Fibroblast of gingiva (primary cell): ENCODE results near the gene RAB37.

Experiments used
- DNase-seq: peaks from one replicate; pipeline ENCODE4 v3.0.0-alpha.2; 2011; ENCODE audit warnings: low read depth

RAB37 gene

GRCh38 chr17:74761419-74761818 lies 24.4 kb downstream of the RAB37 start:
- DNase-seq, result no peak

DNA sequence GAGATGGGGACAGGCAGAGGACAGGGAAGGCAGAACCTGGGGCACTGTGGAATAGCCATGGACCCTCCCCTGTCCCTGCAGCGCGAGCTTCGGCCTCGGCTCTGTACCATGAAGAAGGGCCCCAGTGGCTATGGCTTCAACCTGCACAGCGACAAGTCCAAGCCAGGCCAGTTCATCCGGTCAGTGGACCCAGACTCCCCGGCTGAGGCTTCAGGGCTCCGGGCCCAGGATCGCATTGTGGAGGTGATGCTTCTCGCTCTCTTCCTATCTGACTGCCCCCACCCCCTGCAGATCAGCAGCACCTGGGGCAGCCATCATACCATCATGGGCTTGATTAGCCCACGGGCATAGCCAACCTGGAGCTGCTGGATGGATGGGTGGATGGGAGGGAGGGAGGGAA lies 24.9 kb downstream of the RAB37 start:
- no peak for DNase-seq

GRCh38 chr17:74763565-74764387 lies 26.7 kb downstream of the RAB37 start:
- no peak for DNase-seq

- no peak for DNase-seq
Measured at GRCh38 chr17:74764751-74765286, 27.8 kb downstream of the RAB37 start.

DNA sequence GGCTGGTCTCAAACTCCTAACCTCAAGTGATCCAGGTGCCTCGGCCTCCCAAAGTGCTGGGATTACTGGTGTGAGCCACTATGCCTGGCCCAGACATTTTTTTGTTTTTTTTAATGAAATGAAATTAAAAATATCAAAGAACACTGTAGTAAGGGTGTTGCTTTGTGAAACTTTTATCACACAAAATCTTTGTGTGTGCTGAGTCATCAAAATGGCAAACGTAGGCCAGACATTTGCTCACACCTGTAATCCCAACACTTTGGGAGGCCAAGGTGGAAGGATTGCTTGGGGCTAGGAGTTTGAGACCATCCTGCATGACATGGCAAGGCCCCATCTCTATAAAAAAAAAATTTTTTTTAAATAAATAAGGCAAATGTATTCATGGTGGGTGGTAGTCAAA lies 29.4 kb downstream of the RAB37 start:
- no peak for DNase-seq

- DNase-seq, result no peak
Measured at GRCh38 chr17:74767111-74767516, 30.1 kb downstream of the RAB37 start.

DNA sequence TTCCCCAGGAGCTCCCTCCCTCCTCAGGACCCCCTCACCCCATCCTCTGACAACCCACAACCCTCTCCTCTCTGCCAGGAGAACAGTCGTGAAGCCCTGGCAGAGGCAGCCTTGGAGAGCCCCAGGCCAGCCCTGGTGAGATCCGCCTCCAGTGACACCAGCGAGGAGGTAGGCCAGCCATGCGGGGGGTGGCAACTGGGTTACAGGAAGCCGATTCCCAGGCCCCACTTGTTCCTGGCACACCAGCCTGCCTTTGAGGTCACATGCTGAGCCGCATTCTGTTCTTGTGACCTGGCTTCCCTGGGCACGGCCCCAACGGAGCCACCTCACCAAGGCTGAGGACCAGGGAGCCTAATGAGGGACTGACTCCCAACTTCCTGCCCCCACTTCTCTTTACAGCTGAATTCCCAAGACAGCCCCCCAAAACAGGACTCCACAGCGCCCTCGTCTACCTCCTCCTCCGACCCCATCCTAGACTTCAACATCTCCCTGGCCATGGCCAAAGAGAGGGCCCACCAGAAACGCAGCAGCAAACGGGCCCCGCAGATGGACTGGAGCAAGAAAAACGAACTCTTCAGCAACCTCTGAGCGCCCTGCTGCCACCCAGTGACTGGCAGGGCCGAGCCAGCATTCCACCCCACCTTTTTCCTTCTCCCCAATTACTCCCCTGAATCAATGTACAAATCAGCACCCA lies 31.2 kb downstream of the RAB37 start:
- peak; percentile 92 for DNase-seq

DNA sequence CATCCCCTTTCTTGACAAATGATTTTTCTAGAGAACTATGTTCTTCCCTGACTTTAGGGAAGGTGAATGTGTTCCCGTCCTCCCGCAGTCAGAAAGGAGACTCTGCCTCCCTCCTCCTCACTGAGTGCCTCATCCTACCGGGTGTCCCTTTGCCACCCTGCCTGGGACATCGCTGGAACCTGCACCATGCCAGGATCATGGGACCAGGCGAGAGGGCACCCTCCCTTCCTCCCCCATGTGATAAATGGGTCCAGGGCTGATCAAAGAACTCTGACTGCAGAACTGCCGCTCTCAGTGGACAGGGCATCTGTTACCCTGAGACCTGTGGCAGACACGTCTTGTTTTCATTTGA lies 31.7 kb downstream of the RAB37 start:
- DNase-seq, result no peak

- no peak for DNase-seq
Measured at GRCh38 chr17:74769266-74769855, 32.3 kb downstream of the RAB37 start.

DNA sequence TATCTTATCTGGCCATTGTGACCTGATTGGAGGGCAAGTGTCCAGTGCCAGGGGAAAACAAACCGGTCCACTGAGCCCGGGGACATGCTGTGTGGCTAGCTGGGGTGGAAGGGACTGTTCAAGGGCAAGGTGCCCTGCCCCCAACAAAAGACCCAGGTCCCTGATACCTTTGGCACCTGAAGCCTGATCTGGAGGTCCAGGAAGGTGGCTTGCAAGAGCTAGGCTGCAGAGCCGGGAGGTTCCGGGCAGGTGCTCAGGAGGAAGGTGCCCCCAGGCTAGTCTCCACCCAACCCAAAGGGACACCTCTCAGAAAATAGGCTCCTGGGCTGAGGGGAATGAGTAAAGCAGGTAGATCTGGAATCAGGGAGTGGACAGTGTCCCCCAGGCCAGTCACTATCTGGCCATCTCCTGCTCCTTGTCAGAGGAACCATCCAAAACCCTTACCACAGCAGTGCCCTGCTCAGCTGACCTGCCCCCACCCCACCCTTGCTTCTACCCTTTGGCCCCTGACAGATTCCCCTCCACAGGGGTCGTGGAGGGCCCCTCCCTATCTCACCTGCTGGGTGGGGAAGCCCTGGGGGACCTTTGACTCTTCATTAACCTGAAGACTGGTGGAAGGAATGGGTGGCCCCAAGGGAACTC lies 32.9 kb downstream of the RAB37 start:
- no peak for DNase-seq

GRCh38 chr17:74770498-74771318 lies 33.7 kb downstream of the RAB37 start:
- no peak for DNase-seq

- DNase-seq, result no peak
Measured at GRCh38 chr17:74771319-74771914, 34.4 kb downstream of the RAB37 start.

DNA sequence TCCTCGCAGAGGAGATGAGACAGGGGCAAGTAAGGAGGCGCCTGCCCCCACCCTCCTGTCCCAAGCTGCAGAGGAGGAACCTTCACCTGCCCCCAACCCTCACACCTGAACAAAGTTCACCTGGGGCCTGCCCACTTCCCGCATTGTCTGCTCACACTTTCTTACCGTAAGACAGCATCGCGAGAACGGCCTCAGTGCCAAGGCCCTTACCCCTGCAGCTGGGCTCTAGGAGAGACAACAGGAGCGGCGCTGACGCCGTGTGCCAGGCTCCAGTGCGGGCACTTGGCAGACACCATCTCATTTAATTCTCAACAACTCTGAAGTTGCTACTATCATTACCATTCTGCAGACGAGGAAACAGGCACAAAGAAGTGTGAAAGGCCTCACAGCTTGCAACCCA lies 35.0 kb downstream of the RAB37 start:
- DNase-seq, result no peak

DNA sequence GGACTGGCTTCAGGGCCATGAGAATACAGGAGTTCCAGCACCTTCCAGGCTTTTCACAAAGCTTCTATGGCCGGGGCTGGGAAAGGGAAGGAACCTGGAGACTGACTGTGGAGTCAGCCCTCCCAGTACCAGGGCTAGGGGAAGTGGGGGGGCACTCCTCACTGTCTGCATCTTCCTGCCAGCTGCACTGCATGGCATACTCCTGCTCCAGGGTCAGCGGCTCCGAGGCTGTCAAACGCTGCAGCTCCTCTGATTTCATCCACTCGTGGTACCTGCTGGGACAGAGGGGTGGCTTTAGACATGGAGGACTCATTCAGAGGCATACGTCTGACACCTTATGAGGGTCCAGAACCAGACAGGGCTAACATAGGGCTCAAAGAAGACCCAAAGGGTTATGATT lies 36.4 kb downstream of the RAB37 start:
- no peak for DNase-seq

DNA sequence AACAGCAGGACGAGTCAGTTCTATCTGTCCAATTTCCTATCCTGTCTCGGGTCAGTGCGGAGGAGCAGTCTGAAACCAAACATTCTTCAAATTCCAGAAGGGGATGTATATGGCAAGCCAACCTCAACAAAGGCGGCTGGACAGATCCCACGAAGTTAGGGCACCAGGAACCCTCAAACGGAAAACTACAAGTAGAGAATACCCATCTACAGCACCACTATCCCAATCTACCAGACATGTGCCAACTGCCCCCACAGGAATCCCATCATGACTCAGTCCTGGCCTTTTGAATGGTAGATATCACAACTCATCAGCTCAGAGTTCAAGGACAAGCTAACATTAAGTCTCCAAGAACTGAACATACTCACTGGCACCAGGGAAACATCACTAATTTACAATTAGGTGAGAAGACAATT lies 36.8 kb downstream of the RAB37 start:
- DNase-seq, result peak; percentile 33

- no peak for DNase-seq
Measured at GRCh38 chr17:74775409-74776043, 38.5 kb downstream of the RAB37 start.

GRCh38 chr17:74776044-74776962 lies 39.2 kb downstream of the RAB37 start, which contains the start of gene NAT9:
TSS of gene NAT9 (minus strand) at chr17:74776345. CDS start at chr17:74775698, 647 bp downstream.
- DNase-seq, result peak; percentile 93

- DNase-seq, result no peak
Measured at GRCh38 chr17:74776990-74777389, 39.9 kb downstream of the RAB37 start.

DNA sequence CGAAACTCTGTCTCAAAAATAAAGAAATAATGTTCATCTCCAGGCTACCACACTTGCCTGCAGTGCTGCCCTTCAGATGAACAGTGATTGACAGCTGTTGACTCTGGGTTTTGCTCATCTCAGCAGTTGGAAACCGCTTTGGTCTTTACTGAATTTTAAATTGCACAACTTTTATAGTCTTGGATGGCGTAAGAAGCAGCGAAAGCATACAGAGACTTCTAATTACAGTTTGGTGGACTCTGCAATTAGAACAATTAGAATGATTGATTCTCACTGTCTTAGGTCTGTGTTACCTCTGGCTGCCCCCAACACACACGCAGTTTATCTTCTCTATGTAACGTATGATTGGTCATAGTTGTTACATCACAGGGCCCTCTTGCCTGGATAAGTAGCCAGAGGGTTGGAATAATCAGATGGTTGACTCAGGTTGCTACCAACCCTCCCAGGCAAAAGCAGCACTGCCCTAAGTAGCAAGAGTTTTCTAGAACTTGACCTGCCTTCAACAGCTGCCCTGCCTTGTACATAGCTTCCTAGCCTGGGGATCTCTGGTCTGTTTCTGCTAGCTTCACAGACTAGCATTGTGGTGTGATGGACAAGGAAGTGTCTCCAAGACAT lies 41.0 kb downstream of the RAB37 start:
- no peak for DNase-seq
